GM12878 (cell line): Measurements from ENCODE around the gene HLA-B. TPM values are rescaled to one million over a fixed set of nuclear protein-coding genes. Genes with fewer than 3 reads are reported as not detected.

Experiments used
- ATAC-seq: fragments of 200-7000 bp; cut with Tn5 transposase; 3 replicates; pipeline ENCODE4 v1.9.1; 2020; ENCODE audit warnings: mild to moderate bottlenecking, moderate library complexity
- BruUV-seq: library from RNA; stranded (reverse); fragments of 400-500 nt; replicated peaks from 2 replicates; lab custom pipeline; 2021; lab: Mats Ljungman, UMichigan
- CTCF ChIA-PET: fragments of 300-600 bp; sonication (Branson Sonifier 250); formaldehyde crosslinking; extraction: SDS; loops from one replicate; lab custom pipeline; 2021; ENCODE audit warnings: inconsistent platforms; lab: Yijun Ruan, JAX
- POLR2A ChIA-PET: fragments of 350-600 bp; formaldehyde crosslinking; extraction: SDS; loops from one replicate; lab custom pipeline; 2021; ENCODE audit warnings: inconsistent platforms; lab: Charles Lee
- RAD21 ChIA-PET: fragments of 300-600 bp; sonication (Branson Sonifier 250); formaldehyde crosslinking; loops from one replicate; lab custom pipeline; 2023; ENCODE audit warnings: antibody characterized with exemption; ENCODE audit not compliant: unreplicated experiment; lab: Charles Lee
- SMC1A ChIA-PET: fragments of 300-600 bp; sonication (Branson Sonifier 250); formaldehyde crosslinking; loops from one replicate; lab custom pipeline; 2023; ENCODE audit not compliant: unreplicated experiment, uncharacterized antibody; lab: Charles Lee
- DNase-seq: peaks from one replicate; pipeline ENCODE4 v3.0.0-alpha.2; 2011; ENCODE audit warnings: low read depth, low spot score
- FAIRE-seq: peaks from 3 replicates; lab custom pipeline; 2011; peaks lifted over from hg19 to GRCh38; lab: Jason Lieb, UNC
- H2AFZ ChIP-seq: 2 replicates; pipeline ENCODE4 v1.6.0; 2011; ENCODE audit warnings: low read depth, low read length, control low read depth; ENCODE audit not compliant: control insufficient read depth
- H3K27ac ChIP-seq: 2 replicates; pipeline ENCODE4 v1.5.1; 2011; ENCODE audit warnings: control low read depth; ENCODE audit not compliant: control insufficient read depth, insufficient read depth
- H3K27me3 ChIP-seq, 2 experiments: replicated peaks in 1 of 2; 2 replicates each; pipeline versions ENCODE4 v1.6.0 to v1.6.1; 2011; ENCODE audit warnings: low read length in 1 of 2; ENCODE audit not compliant: control insufficient read depth in 2 of 2, insufficient read depth in 2 of 2
- H3K36me3 ChIP-seq, 2 experiments: 2 replicates each; pipeline ENCODE4 v1.5.1; 2011; ENCODE audit warnings: low read length in 1 of 2; ENCODE audit not compliant: control insufficient read depth in 2 of 2, insufficient read depth in 2 of 2
- H3K4me1 ChIP-seq: 2 replicates; pipeline ENCODE4 v1.6.1; 2011; ENCODE audit warnings: mild to moderate bottlenecking, low read length, moderate library complexity, mixed read lengths; ENCODE audit not compliant: control insufficient read depth, insufficient read depth
- H3K4me2 ChIP-seq: 2 replicates; pipeline ENCODE4 v1.6.0; 2011; ENCODE audit warnings: control low read depth; ENCODE audit not compliant: control insufficient read depth, insufficient read depth
- H3K4me3 ChIP-seq: fragments of 200-600 bp; sonication (generic); 2 replicates; pipeline ENCODE4 v1.5.1; 2016
- H3K79me2 ChIP-seq: 2 replicates; pipeline ENCODE4 v1.6.0; 2011; ENCODE audit warnings: low read length; ENCODE audit not compliant: control insufficient read depth, insufficient read depth
- H3K9ac ChIP-seq: 2 replicates; pipeline ENCODE4 v1.8.0; 2011; ENCODE audit warnings: low read length, control low read depth, mixed read lengths; ENCODE audit not compliant: control insufficient read depth, insufficient read depth
- H3K9me3 ChIP-seq: replicated peaks from 3 replicates; pipeline ENCODE4 v1.5.1; 2011; ENCODE audit warnings: mild to moderate bottlenecking, low read length; ENCODE audit not compliant: control insufficient read depth, insufficient read depth
- H4K20me1 ChIP-seq: 2 replicates; pipeline ENCODE4 v1.6.0; 2011; ENCODE audit not compliant: control insufficient read depth, insufficient read depth
- BCLAF1 ChIP-seq: fragments of 450-650 bp; IDR thresholded peaks from 2 replicates; pipeline ENCODE4 v1.6.1; 2017; ENCODE audit warnings: antibody characterized with exemption, mild to moderate bottlenecking, moderate library complexity
- CHD2 ChIP-seq: IDR thresholded peaks from 2 replicates; pipeline ENCODE4 v1.6.1; 2011; ENCODE audit warnings: low read depth, low read length, improper control_type of control experiment, borderline replicate concordance
- DPF2 ChIP-seq: fragments of 450-650 bp; IDR thresholded peaks from 2 replicates; pipeline ENCODE4 v1.6.1; 2017; ENCODE audit warnings: mild to moderate bottlenecking
- FOS ChIP-seq: IDR thresholded peaks from 3 replicates; pipeline ENCODE4 v1.6.1; 2011; ENCODE audit warnings: borderline replicate concordance; ENCODE audit not compliant: insufficient read length; ENCODE audit errors: extremely low read depth
- JUNB ChIP-seq: IDR thresholded peaks from 2 replicates; pipeline ENCODE4 v1.6.1; 2016; ENCODE audit warnings: antibody characterized with exemption, mild to moderate bottlenecking
- KDM1A ChIP-seq: fragments of 200-600 bp; sonication (generic); IDR thresholded peaks from 2 replicates; pipeline ENCODE4 v1.6.1; 2016; ENCODE audit warnings: borderline replicate concordance
- LARP7 ChIP-seq: fragments of 450-650 bp; IDR thresholded peaks from 2 replicates; pipeline ENCODE4 v1.6.1; 2017; ENCODE audit warnings: mild to moderate bottlenecking
- MLLT1 ChIP-seq: fragments of 450-650 bp; IDR thresholded peaks from 2 replicates; pipeline ENCODE4 v1.6.1; 2016; ENCODE audit warnings: mild to moderate bottlenecking
- NFYA ChIP-seq: IDR thresholded peaks from 2 replicates; pipeline ENCODE4 v1.6.1; 2011; ENCODE audit warnings: low read depth, mild to moderate bottlenecking, low read length, improper control_type of control experiment, borderline replicate concordance
- NR2F1 ChIP-seq: fragments of 450-650 bp; conservative IDR thresholded peaks from 2 replicates; pipeline ENCODE4 v1.6.1; 2017; ENCODE audit warnings: mild to moderate bottlenecking
- PAX8 ChIP-seq: fragments of 450-650 bp; IDR thresholded peaks from 2 replicates; pipeline ENCODE4 v1.6.1; 2017; ENCODE audit warnings: mild to moderate bottlenecking, moderate library complexity
- POLR2A ChIP-seq: IDR thresholded peaks from 2 replicates; pipeline ENCODE4 v1.6.1; 2011; ENCODE audit warnings: low read depth, mild to moderate bottlenecking, low read length
- SMAD5 ChIP-seq: IDR thresholded peaks from 2 replicates; pipeline ENCODE4 v1.6.1; 2016; ENCODE audit warnings: antibody characterized with exemption, low read depth
- SREBF2 ChIP-seq: IDR thresholded peaks from 2 replicates; pipeline ENCODE4 v1.6.1; 2012; ENCODE audit warnings: mild to moderate bottlenecking, low read length
- STAT3 ChIP-seq: IDR thresholded peaks from 2 replicates; pipeline ENCODE4 v1.6.1; 2011; ENCODE audit warnings: low read depth, low read length, improper control_type of control experiment
- TCF12 ChIP-seq: IDR thresholded peaks from 2 replicates; pipeline ENCODE4 v1.6.1; 2011; ENCODE audit warnings: low read depth, mild to moderate bottlenecking, low read length
- ZBTB4 ChIP-seq: fragments of 450-650 bp; formaldehyde crosslinking; IDR thresholded peaks from 2 replicates; pipeline ENCODE4 v1.4.0; 2022; ENCODE audit warnings: mild to moderate bottlenecking, moderate library complexity
- WGBS: methylation state at CpG from one replicate; pipeline ENCODE4 v1.1.6; 2016; ENCODE audit warnings: low lambda C conversion rate; ENCODE audit not compliant: insufficient replicate concordance, insufficient coverage; ENCODE audit errors: missing lambda C conversion rate; 5-methylcytosine and 5-hydroxymethylcytosine counted together
- in situ Hi-C: fragments of 300-500 bp; cut with MboI; formaldehyde crosslinking; loops from 9 replicates; pipeline ENCODE4 v1.14.3; 2018; ENCODE audit warnings: mixed read lengths
- intact Hi-C: fragments of 100-400 bp; cut with micrococcal nuclease; formaldehyde crosslinking; loops from one replicate; pipeline ENCODE4 v1.14.2; 2022; ENCODE audit not compliant: unreplicated experiment
- polyA plus RNA-seq, 11 experiments: library from polyadenylated mRNA; depleted of rRNA in 4 of 11; unstranded in 6 of 11; stranded (reverse) in 5 of 11; fragments of >200 nt; fragmentation: Nextera tagmentation in 4 of 11; fragmentation: Illumina TruSeq in 1 of 11; extraction: Ambion mirVana in 4 of 11; extraction: Trizol in 1 of 11; gene quantifications; 1 replicate in 1 of 11; 2 replicates in 10 of 11; pipeline versions ENCODE4 v1.2.1 to v1.2.3, GENCODE V29; 2011 to 2016; ENCODE audit warnings: inconsistent platforms in 2 of 11, missing spikeins in 2 of 11, low read depth in 1 of 11
- total RNA-seq, 4 experiments: library from RNA; depleted of rRNA in 3 of 4; stranded (reverse); fragments of >200 nt in 3 of 4; fragmentation: Illumina TruSeq in 1 of 4; extraction: Trizol in 1 of 4; gene quantifications; 2 replicates each; pipeline versions ENCODE4 v1.2.1 to v1.2.3, GENCODE V29; 2013 to 2021

Gene HLA-B
- total and polyA plus RNA-seq, 10 of the 15 experiments (the other 5 are each of a cell fraction or from before 2014, with no cell fraction given): 820 to 5,128 (median 3,370) TPM

- ChIA-PET POLR2A (interaction anchor here (0.8 to 1.0 kb wide), 2 partner anchors 85 to 155 kb away, joined by 4 to 5 read pairs; no protein-coding TSS in a partner anchor), RAD21 (interaction anchor here (0.8 to 1.7 kb wide), 3 partner anchors 9 to 161 kb away, joined by 3 to 5 read pairs (median 3); no protein-coding TSS in a partner anchor)
- Histone ChIP-seq H3K79me2 (peaks cover 37% of the 10 kb centered on the region), H2AFZ (no peak overlapping the region), H3K27me3 (no peaks in the 10 kb centered on the region), H3K9me3 (no peaks in the 10 kb centered on the region; the same call in 1 of the 3 replicates), H3K36me3 (peaks cover 15 to 22% of the 10 kb centered on the region in 2 experiments), H3K4me1 (peaks cover 14% of the 10 kb centered on the region), H4K20me1 (peaks cover 17% of the 10 kb centered on the region), H3K4me3 (peak overlapping the region; percentile 78), H3K9ac (peak overlapping the region; percentile 99), H3K4me2 (peak overlapping the region; percentile 92), H3K27ac (peak overlapping the region; percentile 99)
- intact Hi-C loops (loop anchor here (2.0 kb wide), 1 partner anchor 85 kb away; the partner anchor contains the start of gene HLA-C), in situ Hi-C loops (no loop called here)
- no TSS peak for BruUV-seq
- FAIRE-seq (no peak), DNase-seq (no peak), ATAC-seq (no peak)
- 0% methylated on average over 6 of the region's 6 CpGs for WGBS
- TF ChIP-seq LARP7 (no peak), STAT3 (no peak), SREBF2 (no peak), NR2F1 (no peak), ZBTB4 (CRISPR knock-in tag) (no peak), NFYA (no peak), TCF12 (no peak), CHD2 (no peak), JUNB (no peak), BCLAF1 (no peak), DPF2 (no peak), SMAD5 (0 out of 2 replicates have a peak, but pooled peaks have one; percentile 24), FOS (no peak), PAX8 (no peak), POLR2A (no peak), MLLT1 (peak; percentile 57; the same call in 1 of the 2 replicates), KDM1A (no peak)
- TF ChIP-seq, all 136 proteins: peak for 2
- SMC1A ChIA-PET: interaction anchor here (0.8 kb wide), 3 partner anchors 8 to 161 kb away, joined by 3 to 5 read pairs (median 5); no protein-coding TSS in a partner anchor
- CTCF ChIA-PET: interaction anchor here (0.6 to 1.2 kb wide), 2 partner anchors 9 to 85 kb away, joined by 3 to 6 read pairs; no protein-coding TSS in a partner anchor
Measured at GRCh38 chr6:31357886-31358285, 907 bp upstream of the HLA-B start.
